SK-N-MC (cell line): ENCODE results near the gene CMTM5.

ENCODE experiments used
- EZH2 ChIP-seq: fragments of 200-600 bp; sonication (generic); IDR thresholded peaks from one replicate; pipeline ENCODE4 v1.6.1; 2017; ENCODE audit warnings: antibody characterized with exemption
- FOXP2 ChIP-seq: optimal IDR thresholded peaks from 2 replicates; pipeline ENCODE3; 2011; ENCODE audit warnings: mild to moderate bottlenecking, moderate library complexity; ENCODE audit not compliant: insufficient read depth; ENCODE audit errors: extremely low read length, control extremely low read depth
- POLR2AphosphoS5 ChIP-seq: IDR thresholded peaks from 2 replicates; pipeline ENCODE4 v1.6.1; 2012; ENCODE audit warnings: mild to moderate bottlenecking, low read depth, low read length, borderline replicate concordance

DNA sequence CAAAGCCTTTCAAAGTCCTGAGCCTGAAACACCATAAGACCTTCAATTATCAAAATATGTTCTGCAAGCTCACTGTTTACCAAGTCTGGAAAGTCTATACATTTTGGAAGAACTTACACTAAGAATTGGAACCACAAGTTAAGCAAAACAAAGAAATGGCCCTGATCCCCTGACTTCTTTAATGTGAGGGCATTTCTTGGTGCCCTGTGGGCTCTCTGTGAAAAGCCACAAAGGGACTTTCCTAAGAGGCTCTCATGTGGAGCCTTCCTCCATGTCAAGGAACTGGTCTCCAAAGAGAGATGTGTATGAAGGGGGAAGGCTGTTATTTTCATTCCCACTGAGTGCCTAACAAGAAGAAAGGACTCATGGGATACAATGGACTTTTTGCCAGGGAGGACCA, 44.7 kb downstream of the CMTM5 start:
- TF ChIP-seq EZH2 (no peak), POLR2AphosphoS5 (no peak), FOXP2 (no peak)
